ENCODE results near the gene KCNC3. TPM values are rescaled to one million over a fixed set of nuclear protein-coding genes. Genes with fewer than 3 reads are reported as not detected.

The KCNC3 gene
- total RNA-seq, 1 donor from 2014 or later, result not detected

GRCh38 chr19:50376166-50377050 is 47.2 kb upstream of the KCNC3 start, which contains the start of gene NR1H2:
TSS of gene NR1H2 (plus strand) at chr19:50376457. CDS start at chr19:50377606, 1,149 bp downstream.
- Mint-ChIP-seq H3K27me3 (ENCODE audit: unreplicated experiment) (peaks cover 13% of the 10 kb centered on the region), H3K9me3 (ENCODE audit: unreplicated experiment) (no peaks in the 10 kb centered on the region), H3K4me3 (ENCODE audit: unreplicated experiment) (peak within 1 kb of the TSS; percentile 98), H3K27ac (ENCODE audit: unreplicated experiment) (peak within 1 kb of the TSS; percentile 99), H3K36me3 (ENCODE audit: low read depth, unreplicated experiment) (peaks cover 25% of the 10 kb centered on the region), H3K4me1 (ENCODE audit: unreplicated experiment) (peaks cover 4% of the 10 kb centered on the region)
- no peak for TF ChIP-seq CTCF (IDR thresholded peaks at IDR 0.05; ENCODE audit: unreplicated experiment)
- DNase-seq (ENCODE audit: low spot score), result peak; percentile 85

- DNase-seq (ENCODE audit: low spot score), result no peak
- Mint-ChIP-seq H3K9me3 (ENCODE audit: unreplicated experiment) (no peaks in the 10 kb centered on the region), H3K4me3 (ENCODE audit: unreplicated experiment) (no peak overlapping the region)
These were observed 42.8 kb upstream of the KCNC3 start for GRCh38 chr19:50371914-50372475.

GRCh38 chr19:50368649-50369570 is 39.7 kb upstream of the KCNC3 start:
- peaks cover 6% of the 10 kb centered on the region for H3K4me1 Mint-ChIP-seq (ENCODE audit: unreplicated experiment)
- DNase-seq (ENCODE audit: low spot score), result peak; percentile 80
- H3K9me3 Mint-ChIP-seq (ENCODE audit: unreplicated experiment), result no peaks in the 10 kb centered on the region

More at GRCh38 chr19:50371914-50372475, 42.8 kb upstream of the KCNC3 start:
- no peak for TF ChIP-seq CTCF (IDR thresholded peaks at IDR 0.05; ENCODE audit: unreplicated experiment)
- peaks cover 11% of the 10 kb centered on the region for H3K4me1 Mint-ChIP-seq (ENCODE audit: unreplicated experiment)
- H3K27ac Mint-ChIP-seq (ENCODE audit: unreplicated experiment), result no peak overlapping the region
- H3K27me3 Mint-ChIP-seq (ENCODE audit: unreplicated experiment), result peaks cover 6% of the 10 kb centered on the region
- H3K36me3 Mint-ChIP-seq (ENCODE audit: low read depth, unreplicated experiment), result no peaks in the 10 kb centered on the region

More at GRCh38 chr19:50368649-50369570, 39.7 kb upstream of the KCNC3 start:
- H3K27me3 Mint-ChIP-seq (ENCODE audit: unreplicated experiment), result peaks cover 2% of the 10 kb centered on the region
- H3K27ac Mint-ChIP-seq (ENCODE audit: unreplicated experiment), result no peak overlapping the region
- H3K4me3 Mint-ChIP-seq (ENCODE audit: unreplicated experiment), result peak overlapping the region; percentile 84
- peak; percentile 93 for TF ChIP-seq CTCF (IDR thresholded peaks at IDR 0.05; ENCODE audit: unreplicated experiment)
- H3K36me3 Mint-ChIP-seq (ENCODE audit: low read depth, unreplicated experiment), result no peaks in the 10 kb centered on the region

All from endothelial cell (in vitro differentiated cells).